Measurements from ENCODE around the gene TGFB1. TPM values are rescaled to one million over a fixed set of nuclear protein-coding genes. Genes with fewer than 3 reads are reported as not detected.
"Not testable (repeated sequence)": the region's sequence is repeated elsewhere in the genome, so short reads cannot be mapped to it uniquely, and the experiment has no call there.

TGFB1 gene
- total RNA-seq, 3 donors from 2014 or later, result 12.0 to 21.4 (median 13.4) TPM

DNA sequence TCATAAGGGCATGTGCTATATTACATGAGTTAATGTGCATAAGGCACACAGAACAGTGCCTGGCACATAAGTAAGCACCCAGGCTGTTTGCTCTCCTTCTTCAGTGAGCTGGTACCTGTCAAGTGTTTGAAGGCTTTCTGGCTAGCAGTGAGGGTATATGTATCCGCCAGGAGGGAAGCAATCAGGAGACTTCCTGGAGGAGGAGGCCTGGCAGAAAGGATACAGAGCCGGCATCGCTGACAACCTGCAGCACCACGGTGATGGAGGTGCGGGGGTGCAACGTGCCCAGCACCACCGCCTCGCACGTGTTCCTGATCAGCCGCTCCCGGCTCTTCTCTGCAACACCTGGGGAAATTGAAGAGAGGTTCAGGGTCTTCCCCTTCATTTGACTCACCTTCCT is 37.9 kb upstream of the TGFB1 start:
- DNase-seq (ENCODE audit: low spot score in 2 of 2), result no peak
- H3K9me3 ChIP-seq, result no peaks in the 10 kb centered on the region
- no peaks in the 10 kb centered on the region for H3K27me3 ChIP-seq
- TF ChIP-seq POLR2AphosphoS5 (IDR thresholded peaks at IDR 0.05), result no peak
- TF ChIP-seq, protein P1, sequence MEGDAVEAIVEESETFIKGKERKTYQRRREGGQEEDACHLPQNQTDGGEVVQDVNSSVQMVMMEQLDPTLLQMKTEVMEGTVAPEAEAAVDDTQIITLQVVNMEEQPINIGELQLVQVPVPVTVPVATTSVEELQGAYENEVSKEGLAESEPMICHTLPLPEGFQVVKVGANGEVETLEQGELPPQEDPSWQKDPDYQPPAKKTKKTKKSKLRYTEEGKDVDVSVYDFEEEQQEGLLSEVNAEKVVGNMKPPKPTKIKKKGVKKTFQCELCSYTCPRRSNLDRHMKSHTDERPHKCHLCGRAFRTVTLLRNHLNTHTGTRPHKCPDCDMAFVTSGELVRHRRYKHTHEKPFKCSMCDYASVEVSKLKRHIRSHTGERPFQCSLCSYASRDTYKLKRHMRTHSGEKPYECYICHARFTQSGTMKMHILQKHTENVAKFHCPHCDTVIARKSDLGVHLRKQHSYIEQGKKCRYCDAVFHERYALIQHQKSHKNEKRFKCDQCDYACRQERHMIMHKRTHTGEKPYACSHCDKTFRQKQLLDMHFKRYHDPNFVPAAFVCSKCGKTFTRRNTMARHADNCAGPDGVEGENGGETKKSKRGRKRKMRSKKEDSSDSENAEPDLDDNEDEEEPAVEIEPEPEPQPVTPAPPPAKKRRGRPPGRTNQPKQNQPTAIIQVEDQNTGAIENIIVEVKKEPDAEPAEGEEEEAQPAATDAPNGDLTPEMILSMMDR (IDR thresholded peaks at IDR 0.05), result no peak
- no peak for TF ChIP-seq POLR2A (IDR thresholded peaks at IDR 0.05)
- no peaks in the 10 kb centered on the region for H3K36me3 ChIP-seq
- H3K27ac ChIP-seq, result no peak overlapping the region
- no peak overlapping the region for H3K4me3 ChIP-seq
- no peaks in the 10 kb centered on the region for H3K4me1 ChIP-seq
- intact Hi-C loops (cut with DNase I; ENCODE audit: low total_unique reads), result no loop called here

DNA sequence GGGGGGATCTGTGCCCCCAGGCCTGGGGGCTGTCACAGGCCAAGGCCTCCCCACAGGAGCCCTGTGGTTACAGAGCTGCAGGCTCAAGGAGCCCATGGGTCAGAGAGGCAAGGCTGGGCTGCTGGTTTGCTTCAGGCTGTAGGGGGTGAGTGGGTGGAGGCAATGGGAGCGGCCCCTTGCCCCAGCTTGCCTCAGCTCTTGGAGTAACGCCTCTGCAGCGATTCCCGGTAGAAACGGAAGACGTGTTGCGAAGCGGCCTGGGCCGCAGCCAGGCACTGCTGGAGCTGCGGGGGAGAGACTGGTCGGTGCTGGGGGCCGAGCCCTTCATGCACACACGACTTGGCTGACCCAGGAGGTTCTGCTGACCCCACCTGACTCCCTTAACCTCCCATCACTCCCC is 32.7 kb upstream of the TGFB1 start:
- peak overlapping the region; percentile 33 to 70 for H3K27ac ChIP-seq
- TF ChIP-seq POLR2A (IDR thresholded peaks at IDR 0.05) (no peak), POLR2AphosphoS5 (IDR thresholded peaks at IDR 0.05) (no peak)
- TF ChIP-seq, protein P1 (IDR thresholded peaks at IDR 0.05), result no peak
- intact Hi-C loops (cut with DNase I; ENCODE audit: low total_unique reads), result no loop called here
- H3K9me3 ChIP-seq, result no peaks in the 10 kb centered on the region
- no peaks in the 10 kb centered on the region for H3K27me3 ChIP-seq
- H3K36me3 ChIP-seq, result no peaks in the 10 kb centered on the region
- DNase-seq (ENCODE audit: low spot score in 2 of 2), result no peak
- no peak overlapping the region for H3K4me3 ChIP-seq
- H3K4me1 ChIP-seq, result no peaks in the 10 kb centered on the region

DNA sequence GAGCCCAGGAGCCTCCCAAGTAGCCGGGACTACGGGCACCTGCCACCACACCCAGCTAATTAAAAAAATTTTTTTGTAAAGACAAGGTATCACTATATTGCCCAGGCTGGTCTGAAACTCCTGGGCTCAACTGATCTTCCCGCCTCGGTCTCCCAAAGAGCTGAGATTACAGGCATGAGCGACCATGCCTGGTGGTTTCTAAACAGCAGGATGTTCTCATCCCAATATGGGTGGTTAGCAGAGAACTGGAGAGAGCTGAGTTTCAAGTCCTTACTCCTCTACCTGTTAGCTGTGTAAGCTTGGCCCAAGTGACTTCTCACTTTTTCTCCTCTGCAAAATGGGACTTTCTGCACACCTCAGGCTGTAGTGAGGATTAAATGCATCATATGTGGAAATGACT is 30.6 kb upstream of the TGFB1 start:
- Histone ChIP-seq H3K27me3 (no peaks in the 10 kb centered on the region), H3K36me3 (no peaks in the 10 kb centered on the region), H3K27ac (no peak overlapping the region), H3K4me1 (no peaks in the 10 kb centered on the region), H3K9me3 (no peaks in the 10 kb centered on the region), H3K4me3 (no peak overlapping the region)
- intact Hi-C loops (cut with DNase I; ENCODE audit: low total_unique reads), result no loop called here
- no peak for DNase-seq (ENCODE audit: low spot score in 2 of 2)
- TF ChIP-seq, protein P1 (IDR thresholded peaks at IDR 0.05), result no peak
- TF ChIP-seq POLR2AphosphoS5 (IDR thresholded peaks at IDR 0.05) (no peak), POLR2A (IDR thresholded peaks at IDR 0.05) (no peak)

DNA sequence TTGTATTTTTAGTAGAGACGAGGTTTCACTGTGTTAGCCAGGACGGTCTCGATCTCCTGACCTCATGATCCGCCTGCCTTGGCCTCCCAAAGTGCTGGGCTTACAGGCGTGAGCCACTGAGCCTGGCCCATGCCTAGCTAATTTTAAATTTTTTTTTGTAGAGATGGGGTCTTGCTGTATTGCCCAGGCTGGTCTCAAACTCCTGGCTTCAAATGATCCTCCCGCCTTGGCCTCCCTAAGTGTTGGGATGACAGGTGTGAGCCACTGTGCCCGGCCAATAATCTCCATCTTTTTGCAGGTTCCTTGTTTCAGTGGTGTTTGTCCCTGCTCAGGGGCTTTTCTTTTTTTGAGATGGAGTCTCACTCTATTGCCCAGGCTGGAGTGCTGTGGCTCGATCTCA is 27.8 kb upstream of the TGFB1 start:
- H3K36me3 ChIP-seq; DNase-seq (ENCODE audit: low spot score in 2 of 2); H3K9me3 ChIP-seq; H3K4me1 ChIP-seq; intact Hi-C loops (cut with DNase I; ENCODE audit: low total_unique reads); H3K27me3 ChIP-seq; H3K4me3 ChIP-seq; H3K27ac ChIP-seq: not testable (repeated sequence)

DNA sequence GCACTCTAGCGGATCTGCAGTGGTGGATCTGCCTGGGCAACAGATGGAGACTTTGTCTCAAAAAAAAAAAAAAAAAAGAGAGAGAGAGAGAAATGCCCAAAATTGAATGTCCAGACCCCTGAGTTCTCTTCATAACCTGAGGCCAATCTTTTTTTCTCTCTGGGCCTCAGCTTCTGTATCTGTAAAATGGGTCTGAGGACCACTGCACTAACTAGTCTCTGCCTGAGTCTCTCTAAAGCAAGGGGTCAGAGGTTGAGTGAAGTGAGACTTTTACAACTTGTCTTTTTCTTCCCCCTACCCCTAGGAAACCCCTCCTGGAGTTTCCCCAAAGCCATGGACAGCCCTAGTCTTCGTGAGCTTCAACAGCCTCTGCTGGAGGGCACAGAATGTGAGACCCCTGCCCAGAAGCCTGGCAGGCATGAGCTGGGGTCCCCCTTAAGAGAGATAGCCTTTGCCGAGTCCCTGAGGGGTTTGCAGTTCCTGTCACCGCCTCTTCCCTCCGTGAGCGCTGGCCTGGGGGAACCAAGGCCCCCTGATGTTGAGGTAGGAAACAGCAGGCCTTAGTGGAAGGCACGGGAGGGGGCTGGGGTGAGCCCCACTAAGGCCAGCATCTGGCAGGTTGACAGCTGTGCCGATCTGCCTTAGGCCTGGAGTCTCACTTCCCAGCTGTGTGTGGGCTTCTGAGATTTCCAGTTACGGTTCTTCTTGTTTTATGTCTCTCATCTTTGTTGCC is 24.4 kb upstream of the TGFB1 start:
- intact Hi-C loops (cut with DNase I; ENCODE audit: low total_unique reads), result no loop called here
- H3K27ac ChIP-seq, result peak overlapping the region; percentile 25 to 55

More for the DNA sequence above, 24.4 kb upstream of the TGFB1 start:
- DNase-seq (ENCODE audit: low spot score in 2 of 2), result no peak
- TF ChIP-seq, protein P1 (IDR thresholded peaks at IDR 0.05), result no peak
- TF ChIP-seq POLR2A (IDR thresholded peaks at IDR 0.05), result no peak
- no peak for TF ChIP-seq POLR2AphosphoS5 (IDR thresholded peaks at IDR 0.05)
- no peak overlapping the region for H3K4me3 ChIP-seq
- H3K27me3 ChIP-seq, result no peaks in the 10 kb centered on the region
- H3K4me1 ChIP-seq, result peaks cover 8 to 14% of the 10 kb centered on the region in 2 donors
- H3K36me3 ChIP-seq, result no peaks in the 10 kb centered on the region
- H3K9me3 ChIP-seq, result no peaks in the 10 kb centered on the region
